Measurements from ENCODE around the gene OR10H5.
"Not testable (repeated sequence)": the region's sequence is repeated elsewhere in the genome, so short reads cannot be mapped to it uniquely, and the experiment has no call there.

OR10H5 gene

DNA sequence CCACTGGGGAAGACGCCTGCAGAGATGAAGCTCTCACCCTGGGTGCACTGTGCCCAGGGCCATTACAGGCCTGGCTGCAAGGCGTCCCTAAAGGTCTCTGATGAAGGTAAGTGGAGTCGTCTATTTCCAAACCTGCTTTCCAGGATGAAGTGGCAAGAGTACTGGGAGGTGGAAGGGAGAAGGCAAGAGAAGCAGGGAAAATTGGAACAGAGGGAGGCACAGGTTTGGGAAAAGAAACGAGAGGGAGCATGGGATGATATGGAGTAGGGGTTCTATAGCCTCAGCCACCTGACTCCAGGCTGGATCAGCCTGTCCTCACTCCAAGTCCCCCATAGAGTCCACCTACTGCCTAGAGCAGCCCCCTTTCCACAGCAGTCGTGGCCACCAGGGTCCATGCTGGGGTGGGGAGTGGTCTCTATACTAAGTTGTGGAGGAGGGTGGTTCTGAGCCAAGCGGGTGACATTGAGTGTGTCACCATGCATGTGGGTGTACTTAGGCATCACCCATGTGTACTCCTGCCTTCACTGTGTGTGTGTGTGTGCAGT is at the start of gene OR10H5:
Gene OR10H5, plus strand, starts transcription at position 51 of the 545 bp plus-strand sequence. CDS start 6,388 bp downstream, outside the sequence.
- no peak for FAIRE-seq

GRCh38 chr19:15737722-15738121 is 49.7 kb upstream of the OR10H5 start, which contains the start of gene OR10H3:
Gene OR10H3, plus strand, starts transcription at chr19:15737985. Its CDS starts 3,408 bp downstream, at chr19:15741393.
- FAIRE-seq = no peak

GRCh38 chr19:15740785-15741184 is 46.7 kb upstream of the OR10H5 start:
- FAIRE-seq = no peak

DNA sequence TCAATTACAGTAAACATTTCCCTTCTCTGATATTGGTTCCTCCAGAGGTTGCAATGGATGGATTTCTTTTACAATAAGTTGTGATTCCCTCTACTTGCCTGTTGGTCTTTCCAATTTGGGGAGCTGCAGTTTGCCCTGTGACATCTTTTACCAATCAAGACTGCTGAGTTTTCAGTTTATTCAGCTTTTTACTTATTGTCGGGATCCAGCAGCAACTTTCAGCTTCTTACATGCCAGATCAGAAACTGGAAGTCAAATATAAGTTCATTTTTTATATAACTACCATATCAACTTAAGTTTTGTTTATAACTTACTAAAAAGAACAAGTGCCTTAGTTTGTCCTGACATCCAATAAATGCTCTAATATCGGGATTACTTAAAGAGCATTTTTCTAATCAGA is 39.2 kb upstream of the OR10H5 start:
- FAIRE-seq = no peak

DNA sequence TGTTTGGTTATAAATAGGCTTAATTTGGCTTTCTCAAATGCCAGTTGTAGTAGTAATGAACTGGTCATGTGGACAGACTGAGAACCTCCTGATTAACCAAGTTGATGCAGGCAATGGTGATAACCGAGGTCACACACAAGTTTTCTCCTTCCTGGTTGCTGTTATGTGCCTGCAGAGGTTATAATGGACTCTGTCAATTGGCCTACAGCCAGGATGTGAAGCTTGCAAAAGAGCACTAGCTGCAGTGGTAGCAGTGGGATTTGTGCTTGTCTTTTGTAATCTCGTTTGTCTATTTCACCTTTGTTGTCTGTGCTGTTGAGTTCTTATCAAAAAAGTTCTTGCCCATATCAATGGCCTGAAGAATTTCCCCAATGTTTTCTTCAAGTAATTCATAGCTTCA is 29.1 kb upstream of the OR10H5 start:
- FAIRE-seq = no peak

- FAIRE-seq = no peak
These were observed 27.4 kb upstream of the OR10H5 start for GRCh38 chr19:15759962-15760565.

- FAIRE-seq = no peak
These were observed 17.9 kb upstream of the OR10H5 start for GRCh38 chr19:15769586-15769985.

DNA sequence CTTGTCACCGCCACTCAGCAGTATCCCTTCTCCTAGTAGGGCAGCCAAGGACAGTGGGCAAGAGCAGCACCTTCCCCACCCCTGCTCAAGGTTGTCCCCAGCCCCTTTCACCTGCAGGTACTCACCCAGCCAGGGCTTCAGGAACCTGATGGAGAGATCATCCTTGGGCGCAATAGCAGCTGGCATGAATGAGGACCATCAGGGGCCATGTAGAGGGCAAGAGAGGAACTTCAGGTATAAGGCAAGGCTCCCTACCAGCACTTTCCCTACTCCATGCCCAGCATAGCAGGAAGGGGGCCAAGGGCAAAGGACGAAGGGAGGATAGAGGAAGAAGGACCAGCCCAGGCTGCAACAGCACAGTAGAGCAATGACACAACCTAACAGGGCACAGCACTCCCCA is 13.3 kb upstream of the OR10H5 start:
- not testable (repeated sequence) for FAIRE-seq

DNA sequence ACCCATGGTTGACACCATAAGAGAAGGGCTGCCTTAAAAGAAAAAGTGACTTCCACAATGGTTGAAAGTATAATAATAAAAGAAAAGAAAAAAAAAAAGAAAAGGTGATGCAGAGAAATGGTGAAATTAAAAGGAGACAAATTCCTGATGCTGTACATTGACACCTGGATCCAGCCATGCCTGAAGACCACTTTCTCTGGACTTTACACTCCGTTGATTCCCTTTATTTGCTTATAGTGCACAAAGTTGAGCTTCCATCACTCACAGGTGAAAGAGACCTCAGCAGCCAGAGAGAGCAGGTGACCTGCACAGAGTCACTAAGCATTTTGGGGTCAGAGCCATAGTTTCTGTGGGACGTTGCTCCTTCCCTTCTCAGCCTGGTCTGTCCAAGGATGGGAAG is 12.2 kb upstream of the OR10H5 start:
- FAIRE-seq = no peak

DNA sequence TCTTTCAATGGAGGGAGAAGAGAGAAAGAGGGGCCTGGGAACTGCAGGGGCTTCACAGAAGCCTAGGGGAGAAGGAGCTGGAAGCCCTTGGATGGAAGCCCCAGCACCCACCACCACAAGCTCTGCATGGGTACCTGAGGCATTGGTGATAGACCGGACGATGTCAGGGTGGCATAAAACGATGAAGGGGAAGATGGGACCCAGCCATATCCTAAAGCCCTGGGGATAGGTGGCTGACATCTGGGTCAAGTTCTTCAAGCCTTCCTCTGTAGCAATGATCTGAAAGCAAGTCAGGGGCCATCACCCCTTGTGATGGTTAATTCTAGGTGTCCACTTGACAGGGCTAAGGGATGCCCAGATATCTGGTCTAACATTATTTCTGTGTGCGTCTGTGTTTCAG is 11.2 kb upstream of the OR10H5 start:
- FAIRE-seq = no peak

DNA sequence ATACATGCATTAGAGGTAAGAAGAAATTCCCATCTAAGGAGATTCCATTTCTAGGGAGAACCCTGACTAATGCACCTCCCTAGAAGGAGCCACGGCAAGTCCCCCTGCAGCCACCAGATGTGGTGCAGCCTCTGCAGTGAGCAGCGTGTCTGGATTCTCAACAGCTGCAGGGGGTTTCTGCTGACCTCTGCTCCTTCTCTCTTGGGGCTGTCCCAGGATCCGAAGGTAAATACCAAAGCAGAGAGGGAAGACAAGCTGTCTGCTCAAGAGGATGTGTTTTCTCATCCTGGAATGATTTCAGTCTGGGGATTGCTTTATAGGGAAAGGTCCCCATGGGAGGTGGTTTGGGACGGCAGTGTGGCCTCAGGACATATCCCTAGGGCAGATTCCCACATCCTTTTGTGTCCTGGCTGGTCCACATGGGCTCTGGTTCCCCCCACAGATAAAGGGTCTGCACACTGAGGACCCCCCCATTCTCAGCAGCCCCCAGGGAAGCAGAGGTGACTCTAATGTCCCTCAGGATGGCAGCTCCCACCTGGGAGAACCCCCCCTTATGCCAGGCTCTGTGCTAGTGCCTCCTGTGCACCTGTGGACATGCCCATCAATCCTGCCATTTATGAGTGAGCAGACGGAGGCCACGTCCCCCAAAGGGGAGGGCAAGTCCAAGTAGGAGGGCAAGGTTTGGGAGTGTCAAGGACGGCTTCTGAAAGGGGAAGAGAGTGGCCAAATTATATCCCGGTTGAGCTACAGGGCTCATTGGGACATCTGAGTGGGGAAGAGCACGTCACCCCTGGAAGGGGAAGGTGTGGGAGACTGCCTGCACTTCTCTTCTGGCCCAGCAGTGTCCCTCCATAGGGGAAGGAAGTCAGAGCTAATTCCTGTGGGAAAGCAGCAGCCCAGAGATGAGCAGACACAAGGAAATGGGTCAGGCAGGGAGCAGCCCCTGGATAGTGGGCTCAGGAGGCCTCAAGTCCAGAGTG is 10.2 kb upstream of the OR10H5 start:
- no peak for FAIRE-seq

DNA sequence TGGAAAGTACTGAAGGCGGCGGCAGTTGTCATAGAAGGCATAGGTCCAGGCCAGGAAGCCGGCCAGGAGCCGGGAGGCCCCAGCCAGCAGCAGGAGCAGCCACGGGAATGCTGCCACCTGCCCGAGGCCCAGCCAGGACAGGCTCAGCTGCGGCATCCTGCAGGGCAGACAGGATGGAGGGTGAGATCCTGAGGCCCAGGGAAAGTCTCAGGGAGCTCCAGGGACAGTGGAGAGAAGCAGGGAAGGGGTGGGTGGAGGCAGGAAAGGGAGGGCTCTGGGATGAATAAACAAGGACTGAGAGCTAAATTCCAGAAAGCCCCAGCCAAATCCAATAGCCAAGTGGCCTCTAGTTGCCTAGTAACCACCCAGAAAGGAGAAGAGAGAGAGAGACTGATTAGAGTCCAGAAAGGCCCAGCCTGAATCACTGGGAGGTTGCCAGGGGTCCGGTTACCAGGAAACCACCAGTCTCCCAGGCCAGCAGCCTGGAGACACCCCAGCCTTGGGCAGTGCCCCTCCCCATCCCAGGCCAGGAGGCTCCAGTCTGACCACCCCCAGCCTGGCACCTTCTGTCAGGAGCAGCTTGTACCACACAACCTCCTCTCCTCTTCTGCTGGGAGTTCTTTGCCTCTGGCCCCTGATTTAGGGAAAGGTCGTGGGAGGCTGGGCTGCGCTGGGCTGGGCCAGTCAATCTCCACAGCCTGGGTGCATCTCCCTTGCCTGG is 7.5 kb upstream of the OR10H5 start:
- FAIRE-seq = no peak

DNA sequence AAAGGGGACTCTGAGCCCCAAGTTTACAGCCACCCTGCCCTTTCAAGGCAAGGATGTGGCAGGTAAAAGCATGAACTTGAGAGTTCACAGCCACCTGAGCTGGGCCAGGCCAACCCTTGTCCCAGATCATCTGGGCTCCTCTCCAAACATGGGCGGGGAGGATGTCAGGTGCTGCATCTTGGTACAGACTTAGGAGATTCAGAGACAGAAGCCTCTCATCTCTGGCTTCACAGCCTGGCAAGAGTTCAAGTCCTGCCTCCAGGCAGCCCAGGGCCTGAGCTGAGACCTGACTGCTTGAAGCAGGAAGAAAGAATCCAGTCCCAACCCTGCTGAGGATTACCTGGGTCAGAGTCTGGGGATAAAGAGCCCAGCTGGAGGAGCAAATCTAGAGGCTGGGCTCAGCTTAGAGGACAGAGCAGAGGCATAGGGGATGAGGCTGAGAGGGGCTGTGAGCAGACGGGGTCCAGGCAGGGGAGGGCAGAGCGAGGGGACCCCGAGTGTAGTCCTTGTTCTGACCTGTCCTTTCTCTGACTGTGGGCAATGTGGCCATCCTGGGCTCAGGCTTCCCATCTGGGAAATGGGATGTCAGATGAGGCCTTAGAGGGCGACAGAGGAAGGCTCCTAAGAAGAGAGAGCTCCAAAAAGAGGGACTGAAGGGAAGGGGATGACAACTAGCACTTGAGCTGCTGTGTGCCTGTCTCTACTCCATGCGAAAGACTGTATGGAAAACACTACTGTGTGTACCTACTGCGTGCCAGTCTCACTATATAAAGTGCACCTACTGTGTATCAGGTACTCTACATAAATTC is 6.6 kb upstream of the OR10H5 start:
- FAIRE-seq = no peak

DNA sequence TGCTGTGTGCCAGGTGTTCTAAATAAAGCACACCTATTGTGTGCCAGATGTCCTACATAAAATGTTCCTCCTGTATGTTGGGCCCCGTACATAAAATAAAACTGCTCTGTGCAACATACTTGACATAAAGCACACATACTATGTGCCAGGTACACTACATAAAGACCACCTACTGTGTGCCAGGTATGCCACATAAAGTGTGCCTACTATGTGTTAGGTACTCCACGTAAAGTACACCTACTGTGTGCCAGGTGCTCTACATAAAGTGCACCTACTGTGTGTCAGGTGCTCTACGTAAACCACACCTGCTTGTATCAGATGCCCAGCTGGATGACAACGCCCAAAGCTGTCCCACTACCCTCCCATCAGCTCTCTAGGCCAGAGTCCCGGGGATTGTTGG is 5.8 kb upstream of the OR10H5 start:
- FAIRE-seq = no peak

DNA sequence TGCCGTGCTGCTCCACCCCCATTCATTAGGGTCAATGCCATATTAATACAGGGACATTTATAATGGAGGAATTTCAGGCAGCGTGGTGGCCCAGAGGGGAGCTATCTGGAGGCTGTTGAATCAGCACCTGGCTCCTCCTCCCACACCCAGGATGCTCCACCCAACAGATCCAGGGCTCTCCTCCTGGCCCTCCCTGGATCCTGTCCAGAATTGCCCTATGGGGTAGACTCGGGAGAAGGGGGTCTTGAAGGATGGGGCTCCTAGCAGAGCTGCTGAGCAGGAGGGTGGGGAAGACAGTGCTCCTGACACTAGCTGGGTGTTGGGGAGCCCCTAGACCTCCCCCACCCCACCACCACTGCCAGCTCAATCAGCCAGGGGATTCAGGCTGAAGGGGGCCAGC is 5.2 kb upstream of the OR10H5 start:
- no peak for FAIRE-seq

GRCh38 chr19:15782896-15783295 is 4.6 kb upstream of the OR10H5 start:
- not testable (repeated sequence) for FAIRE-seq

DNA sequence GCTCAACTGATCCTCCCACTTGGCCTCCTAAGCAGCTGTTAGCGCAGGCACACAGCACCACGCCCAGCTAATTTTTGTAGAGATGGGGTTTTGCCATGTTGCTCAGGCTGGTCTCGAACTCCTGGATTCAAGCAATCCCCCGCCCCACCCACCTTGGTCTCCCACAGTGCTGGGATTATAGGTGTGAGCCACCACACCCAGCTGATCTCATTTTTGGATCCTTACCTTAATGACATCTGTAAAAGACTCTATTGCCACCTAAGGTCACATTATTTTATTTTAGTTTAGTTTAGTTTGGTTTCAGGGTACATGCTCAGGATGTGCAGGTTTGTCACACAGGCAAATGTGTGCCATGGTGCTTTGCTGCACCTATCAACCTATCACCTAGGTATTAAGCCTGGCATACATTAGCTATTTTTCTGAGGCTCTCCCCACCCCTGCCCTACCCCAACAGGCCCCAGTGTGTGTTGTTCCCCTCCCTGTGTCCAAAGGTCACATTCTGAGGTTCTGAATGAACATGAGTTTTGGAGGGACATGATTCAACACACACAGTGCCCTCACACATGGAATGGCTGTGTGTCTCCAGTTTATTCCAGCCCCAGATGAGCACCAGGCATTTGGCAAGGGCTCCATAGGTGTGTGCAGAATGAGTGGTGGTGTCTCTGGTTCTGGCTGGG is 1.3 kb downstream of the OR10H5 start:
- FAIRE-seq = no peak

- FAIRE-seq = no peak
These were observed 2.6 kb downstream of the OR10H5 start for GRCh38 chr19:15790096-15790495.

DNA sequence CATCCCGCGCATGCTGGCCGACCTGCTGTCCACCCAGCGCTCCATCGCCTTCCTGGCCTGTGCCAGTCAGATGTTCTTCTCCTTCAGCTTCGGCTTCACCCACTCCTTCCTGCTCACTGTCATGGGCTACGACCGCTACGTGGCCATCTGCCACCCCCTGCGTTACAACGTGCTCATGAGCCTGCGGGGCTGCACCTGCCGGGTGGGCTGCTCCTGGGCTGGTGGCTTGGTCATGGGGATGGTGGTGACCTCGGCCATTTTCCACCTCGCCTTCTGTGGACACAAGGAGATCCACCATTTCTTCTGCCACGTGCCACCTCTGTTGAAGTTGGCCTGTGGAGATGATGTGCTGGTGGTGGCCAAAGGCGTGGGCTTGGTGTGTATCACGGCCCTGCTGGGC is 6.8 kb downstream of the OR10H5 start:
- not testable (repeated sequence) for FAIRE-seq

DNA sequence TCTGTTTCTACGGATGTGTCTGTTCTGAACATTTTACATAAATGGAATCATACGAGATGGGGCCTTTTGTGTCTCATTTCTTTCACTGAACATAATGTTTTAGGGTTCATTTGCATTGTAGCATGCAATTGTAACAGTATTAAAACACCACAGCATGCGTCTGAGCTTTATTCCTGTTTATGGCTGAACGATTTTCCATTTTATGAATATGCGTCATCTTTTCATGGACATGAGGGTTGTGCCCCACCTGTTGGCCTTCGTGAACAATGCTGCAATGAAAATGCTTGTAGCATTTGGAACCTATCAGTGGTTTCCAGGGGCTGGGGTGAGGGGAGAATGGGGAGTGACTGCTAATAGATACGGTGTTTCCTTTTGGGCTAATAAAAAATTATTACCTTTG is 22.9 kb downstream of the OR10H5 start:
- FAIRE-seq = no peak

- FAIRE-seq = no peak
These were observed 24.0 kb downstream of the OR10H5 start for GRCh38 chr19:15811476-15811875.
